Loucy (cell line): Measurements from ENCODE around the gene DRD2.

Source experiments
- H2AFZ ChIP-seq: fragments of 200-600 bp; sonication (generic); 2 replicates; pipeline ENCODE4 v1.6.0; 2016; ENCODE audit warnings: antibody characterized with exemption, mild to moderate bottlenecking, low read length, moderate library complexity
- H3F3A ChIP-seq: fragments of 200-600 bp; 2 replicates; pipeline ENCODE4 v1.6.0; 2016; ENCODE audit warnings: antibody characterized with exemption, low read depth, mild to moderate bottlenecking
- H3K27me3 ChIP-seq: fragments of 200-600 bp; sonication (generic); 2 replicates; pipeline ENCODE4 v1.6.1; 2014; ENCODE audit warnings: low read length, mild to moderate bottlenecking; ENCODE audit not compliant: insufficient read depth, poor library complexity, severe bottlenecking
- H3K36me3 ChIP-seq: fragments of 200-600 bp; sonication (generic); 2 replicates; pipeline ENCODE4 v1.6.1; 2016; ENCODE audit warnings: low read length; ENCODE audit not compliant: insufficient read depth
- H3K4me1 ChIP-seq: fragments of 200-600 bp; sonication (generic); 2 replicates; pipeline ENCODE4 v1.5.1; 2014; ENCODE audit warnings: low read length, mild to moderate bottlenecking; ENCODE audit not compliant: insufficient read depth, poor library complexity, severe bottlenecking
- H3K4me2 ChIP-seq: fragments of 200-600 bp; sonication (generic); 2 replicates; pipeline ENCODE4 v1.6.0; 2014; ENCODE audit warnings: antibody characterized with exemption, low read length, low read depth, mild to moderate bottlenecking; ENCODE audit not compliant: poor library complexity, severe bottlenecking
- H3K4me3 ChIP-seq: fragments of 200-600 bp; sonication (generic); 2 replicates; pipeline ENCODE4 v1.5.1; 2014; ENCODE audit warnings: low read length, mild to moderate bottlenecking, mixed read lengths; ENCODE audit not compliant: poor library complexity, severe bottlenecking
- H3K79me2 ChIP-seq: fragments of 200-600 bp; sonication (generic); 2 replicates; pipeline ENCODE4 v1.6.1; 2014; ENCODE audit warnings: low read length; ENCODE audit not compliant: insufficient read depth
- H3K9ac ChIP-seq: fragments of 200-600 bp; sonication (generic); 2 replicates; pipeline ENCODE4 v1.6.0; 2014; ENCODE audit warnings: mild to moderate bottlenecking, low read depth, low read length, moderate library complexity; ENCODE audit not compliant: poor library complexity, severe bottlenecking
- H3K9me2 ChIP-seq: fragments of 200-600 bp; sonication (generic); replicated peaks from 2 replicates; pipeline ENCODE4 v1.6.1; 2016; ENCODE audit warnings: low read depth, low read length, mixed read lengths
- H3K9me3 ChIP-seq: fragments of 200-600 bp; sonication (generic); 2 replicates; pipeline ENCODE4 v1.6.1; 2014; ENCODE audit warnings: mild to moderate bottlenecking, antibody characterized with exemption, low read length, low read depth; ENCODE audit not compliant: insufficient read depth
- H4K20me1 ChIP-seq: fragments of 200-600 bp; sonication (generic); 2 replicates; pipeline ENCODE4 v1.6.0; 2014; ENCODE audit warnings: antibody characterized with exemption, low read length, mild to moderate bottlenecking; ENCODE audit not compliant: insufficient read depth, poor library complexity, severe bottlenecking
- CTCF ChIP-seq: fragments of 200-600 bp; sonication (generic); conservative IDR thresholded peaks from 2 replicates; pipeline ENCODE4 v1.5.1; 2014; ENCODE audit warnings: mild to moderate bottlenecking, antibody characterized with exemption, low read length
- EZH2phosphoT487 ChIP-seq: fragments of 200-600 bp; IDR thresholded peaks from 2 replicates; pipeline ENCODE4 v1.6.1; 2018; ENCODE audit warnings: antibody characterized with exemption, mild to moderate bottlenecking, moderate library complexity, borderline replicate concordance

DRD2 gene

DNA sequence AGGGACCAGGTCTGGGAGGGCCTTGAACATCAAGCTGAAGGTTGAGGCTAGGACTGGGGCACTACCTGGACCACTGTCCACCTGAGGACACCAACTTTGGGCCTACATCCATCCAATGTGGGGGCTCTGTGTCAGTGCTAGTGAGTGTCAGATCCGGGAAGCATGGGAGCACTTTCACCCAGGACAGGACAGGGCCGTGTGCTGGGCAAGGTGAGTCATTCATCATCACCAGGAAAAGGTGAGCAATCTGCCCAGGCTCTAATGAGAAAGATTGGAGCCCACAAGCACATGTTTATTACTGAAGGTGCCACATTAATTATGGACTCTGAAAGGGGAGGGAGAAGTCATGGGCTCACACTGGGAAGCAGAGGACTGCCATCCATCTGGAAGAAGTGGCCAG, 39.7 kb upstream of the DRD2 start:
- Histone ChIP-seq H3F3A (no peaks in the 10 kb centered on the region), H3K27me3 (no peaks in the 10 kb centered on the region), H2AFZ (no peak overlapping the region), H3K4me1 (no peaks in the 10 kb centered on the region), H3K36me3 (no peaks in the 10 kb centered on the region), H3K4me3 (no peak overlapping the region), H3K9me3 (no peaks in the 10 kb centered on the region), H3K9ac (no peak overlapping the region), H3K79me2 (no peaks in the 10 kb centered on the region), H3K9me2 (no peaks in the 10 kb centered on the region), H4K20me1 (no peaks in the 10 kb centered on the region), H3K4me2 (no peak overlapping the region)
- TF ChIP-seq CTCF: no peak
- TF ChIP-seq EZH2phosphoT487: no peak

DNA sequence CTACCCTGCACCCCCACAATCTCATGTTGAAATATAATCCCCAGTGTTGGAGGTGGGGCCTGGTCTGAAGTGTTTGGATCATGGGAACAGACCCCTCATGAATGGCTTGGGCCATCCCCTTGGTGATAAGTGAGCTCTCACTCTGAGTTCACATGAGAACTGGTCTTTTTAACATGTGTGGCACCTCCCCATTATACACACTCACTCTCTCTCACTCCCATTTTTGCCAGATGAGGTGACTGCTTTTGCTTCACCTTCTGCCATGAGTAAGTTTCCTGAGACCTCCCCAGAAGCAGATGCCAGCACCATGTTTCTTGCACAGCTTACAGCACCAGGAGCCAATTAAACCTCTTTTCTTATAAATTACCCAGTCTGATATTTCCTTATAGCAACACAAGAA, 32.1 kb upstream of the DRD2 start:
- H3K36me3 ChIP-seq: no peaks in the 10 kb centered on the region
- no peak overlapping the region for H2AFZ ChIP-seq
- TF ChIP-seq CTCF (no peak), EZH2phosphoT487 (no peak)
- H3K27me3 ChIP-seq: no peaks in the 10 kb centered on the region
- no peaks in the 10 kb centered on the region for H3K4me1 ChIP-seq
- H3K9me3 ChIP-seq: no peaks in the 10 kb centered on the region
- no peaks in the 10 kb centered on the region for H3K9me2 ChIP-seq
- H3F3A ChIP-seq: no peaks in the 10 kb centered on the region
- no peaks in the 10 kb centered on the region for H3K79me2 ChIP-seq
- H4K20me1 ChIP-seq: no peaks in the 10 kb centered on the region
- H3K9ac ChIP-seq: no peak overlapping the region
- H3K4me2 ChIP-seq: no peak overlapping the region
- H3K4me3 ChIP-seq: no peak overlapping the region

DNA sequence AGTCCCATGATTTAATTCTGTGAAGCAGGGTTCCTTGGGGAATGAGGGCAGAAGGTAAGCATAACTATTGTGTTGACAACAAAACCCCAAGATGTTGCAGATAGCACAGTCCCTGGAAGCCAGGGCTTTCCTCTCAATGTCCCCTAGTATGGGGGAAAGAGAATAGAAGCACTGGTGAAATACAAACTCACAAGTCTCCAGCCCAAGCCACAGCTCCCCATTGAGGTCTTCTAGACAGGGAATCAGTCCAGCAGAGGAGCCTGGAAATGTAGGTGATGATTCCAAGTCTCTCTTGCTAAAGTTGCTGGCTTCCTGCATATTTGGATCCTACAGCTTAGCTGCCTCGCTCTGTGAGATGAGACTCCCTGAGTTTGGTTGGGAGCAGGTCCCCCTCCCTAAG, 31.7 kb upstream of the DRD2 start:
- no peak overlapping the region for H2AFZ ChIP-seq
- no peaks in the 10 kb centered on the region for H3K4me1 ChIP-seq
- H3K36me3 ChIP-seq: no peaks in the 10 kb centered on the region
- no peaks in the 10 kb centered on the region for H4K20me1 ChIP-seq
- no peaks in the 10 kb centered on the region for H3K9me2 ChIP-seq
- H3K9ac ChIP-seq: no peak overlapping the region
- H3F3A ChIP-seq: no peaks in the 10 kb centered on the region
- TF ChIP-seq EZH2phosphoT487 (no peak), CTCF (no peak)
- no peaks in the 10 kb centered on the region for H3K79me2 ChIP-seq
- no peak overlapping the region for H3K4me2 ChIP-seq
- no peaks in the 10 kb centered on the region for H3K9me3 ChIP-seq
- no peaks in the 10 kb centered on the region for H3K27me3 ChIP-seq
- H3K4me3 ChIP-seq: no peak overlapping the region
